H1 (cell line): ENCODE data around the gene PREX1. TPM values are rescaled to one million over a fixed set of nuclear protein-coding genes. Genes with fewer than 3 reads are reported as not detected.

Source experiments
- CTCF ChIA-PET: fragments of 300-600 bp; sonication (Branson Sonifier 250); formaldehyde crosslinking; loops from one replicate; lab custom pipeline; 2021; ENCODE audit not compliant: partially characterized antibody; lab: Charles Lee
- POLR2A ChIA-PET: fragments of 300-600 bp; sonication (Branson Sonifier 250); formaldehyde crosslinking; loops from one replicate; lab custom pipeline; 2021; ENCODE audit warnings: inconsistent platforms; ENCODE audit not compliant: partially characterized antibody; lab: Charles Lee
- DNase-seq, 2 experiments: peaks; one replicate each; pipeline versions ENCODE4 v3.0.0 to v3.0.0-alpha.2; 2010 to 2022; ENCODE audit warnings: low spot score in 2 of 2, low read depth in 1 of 2, mixed read lengths in 1 of 2
- FAIRE-seq: peaks from 2 replicates; lab custom pipeline; 2011; peaks lifted over from hg19 to GRCh38; lab: Jason Lieb, UNC
- H2AFZ ChIP-seq: 2 replicates; pipeline ENCODE4 v1.8.1; 2012; ENCODE audit warnings: low read length, inconsistent platforms
- H2AK5ac ChIP-seq: 2 replicates; pipeline ENCODE4 v1.6.1; 2013; ENCODE audit warnings: low read depth, low read length
- H2BK120ac ChIP-seq: replicated peaks from 2 replicates; pipeline ENCODE3; 2013; ENCODE audit warnings: low read depth, low read length, inconsistent platforms
- H2BK12ac ChIP-seq: 2 replicates; pipeline ENCODE4 v1.6.1; 2013; ENCODE audit warnings: low read depth, low read length
- H2BK15ac ChIP-seq: 2 replicates; pipeline ENCODE4 v1.6.1; 2013; ENCODE audit warnings: low read length
- H2BK20ac ChIP-seq: 2 replicates; pipeline ENCODE4 v1.6.1; 2013; ENCODE audit warnings: low read length
- H2BK5ac ChIP-seq: 2 replicates; pipeline ENCODE4 v1.6.1; 2013; ENCODE audit warnings: low read depth, low read length
- H3K14ac ChIP-seq: 2 replicates; pipeline ENCODE4 v1.6.1; 2013; ENCODE audit warnings: inconsistent platforms; ENCODE audit not compliant: insufficient read length
- H3K18ac ChIP-seq: 2 replicates; pipeline ENCODE4 v1.6.1; 2013; ENCODE audit warnings: low read length; ENCODE audit errors: extremely low read depth
- H3K23ac ChIP-seq: 2 replicates; pipeline ENCODE4 v1.6.1; 2013; ENCODE audit warnings: inconsistent platforms; ENCODE audit not compliant: insufficient read length
- H3K23me2 ChIP-seq: 2 replicates; pipeline ENCODE4 v1.6.1; 2013; ENCODE audit warnings: low read depth, low read length
- H3K27ac ChIP-seq: 2 replicates; pipeline ENCODE4 v1.6.1; 2011; ENCODE audit warnings: low read depth, low read length, inconsistent platforms
- H3K27me3 ChIP-seq, 4 experiments: replicated peaks in 1 of 4; 1 replicate in 1 of 4; 2 replicates in 3 of 4; pipeline versions ENCODE4 v1.6.1 to v1.8.1; 2011 to 2013; ENCODE audit warnings: low read length in 3 of 4, mild to moderate bottlenecking in 3 of 4, inconsistent platforms in 2 of 4, mixed read lengths in 2 of 4, moderate library complexity in 1 of 4; ENCODE audit not compliant: control insufficient read depth in 3 of 4, insufficient read depth in 3 of 4; ENCODE audit errors: extremely low read depth in 1 of 4
- H3K36me3 ChIP-seq, 4 experiments: 2 replicates each; pipeline versions ENCODE4 v1.6.1 to v1.8.1; 2011 to 2013; ENCODE audit warnings: mild to moderate bottlenecking in 4 of 4, low read length in 3 of 4, moderate library complexity in 2 of 4, control low read depth in 1 of 4, inconsistent platforms in 1 of 4; ENCODE audit not compliant: insufficient read depth in 4 of 4, control insufficient read depth in 2 of 4
- H3K4ac ChIP-seq: replicated peaks from 2 replicates; pipeline ENCODE3; 2013; ENCODE audit warnings: low read length, low read depth, mixed read lengths, inconsistent platforms; ENCODE audit not compliant: insufficient read length
- H3K4me1 ChIP-seq, 4 experiments: replicated peaks in 1 of 4; 1 replicate in 1 of 4; 2 replicates in 3 of 4; pipeline versions ENCODE4 v1.6.1 to v1.8.1; 2011 to 2013; ENCODE audit warnings: low read length in 3 of 4, inconsistent platforms in 2 of 4, mixed read lengths in 1 of 4; ENCODE audit not compliant: insufficient read depth in 4 of 4, control insufficient read depth in 3 of 4
- H3K4me2 ChIP-seq, 2 experiments: 2 replicates each; pipeline versions ENCODE4 v1.6.1 to v1.8.1; 2011 to 2013; ENCODE audit warnings: low read depth in 2 of 2, low read length in 2 of 2, control low read depth in 1 of 2, inconsistent platforms in 1 of 2, mild to moderate bottlenecking in 1 of 2; ENCODE audit not compliant: insufficient read depth in 1 of 2
- H3K4me3 ChIP-seq, 4 experiments: fragments of 200-600, 300-600 bp in 1 of 4; sonication (generic), shearing (Covaris generic), sonication (Bioruptor Twin) in 1 of 4; 2 replicates each; pipeline versions ENCODE4 v1.5.1 to v1.8.1; 2011 to 2016; ENCODE audit warnings: low read length in 4 of 4, low read depth in 3 of 4, control low read depth in 2 of 4, inconsistent platforms in 2 of 4, mild to moderate bottlenecking in 2 of 4, mixed read lengths in 1 of 4, moderate library complexity in 1 of 4; ENCODE audit not compliant: insufficient read depth in 2 of 4; ENCODE audit errors: extremely low read depth in 1 of 4
- H3K56ac ChIP-seq: replicated peaks from 2 replicates; pipeline ENCODE3; 2013; ENCODE audit warnings: low read depth, mild to moderate bottlenecking, mixed read lengths, low read length, inconsistent platforms; ENCODE audit not compliant: insufficient read length
- H3K79me1 ChIP-seq: 2 replicates; pipeline ENCODE4 v1.6.1; 2013; ENCODE audit warnings: low read depth, low read length, control low read depth
- H3K79me2 ChIP-seq, 2 experiments: 2 replicates each; pipeline versions ENCODE4 v1.6.1 to v1.8.1; 2012 to 2013; ENCODE audit warnings: low read length in 2 of 2, mild to moderate bottlenecking in 2 of 2, inconsistent platforms in 1 of 2; ENCODE audit not compliant: insufficient read depth in 2 of 2, control insufficient read depth in 1 of 2
- H3K9ac ChIP-seq, 4 experiments: replicated peaks in 1 of 4; 1 replicate in 1 of 4; 2 replicates in 3 of 4; pipeline versions ENCODE4 v1.6.1 to v1.8.1; 2011 to 2013; ENCODE audit warnings: low read depth in 3 of 4, low read length in 3 of 4, control low read depth in 2 of 4, mild to moderate bottlenecking in 2 of 4, moderate library complexity in 2 of 4, inconsistent platforms in 1 of 4; ENCODE audit errors: extremely low read depth in 1 of 4
- H3K9me3 ChIP-seq, 2 experiments: 2 replicates each; pipeline versions ENCODE4 v1.6.1 to v1.8.1; 2012 to 2013; ENCODE audit warnings: mild to moderate bottlenecking in 2 of 2, moderate library complexity in 2 of 2, control low read depth in 1 of 2, inconsistent platforms in 1 of 2, low read depth in 1 of 2, low read length in 1 of 2, mixed read lengths in 1 of 2; ENCODE audit not compliant: insufficient read depth in 2 of 2
- H4K20me1 ChIP-seq, 2 experiments: replicated peaks in 1 of 2; 2 replicates each; pipeline versions ENCODE3 to v1.8.1; 2011 to 2013; ENCODE audit warnings: inconsistent platforms in 2 of 2, low read length in 2 of 2, mild to moderate bottlenecking in 1 of 2; ENCODE audit not compliant: insufficient read depth in 2 of 2, control insufficient read depth in 1 of 2
- H4K5ac ChIP-seq: 2 replicates; pipeline ENCODE4 v1.6.1; 2013; ENCODE audit warnings: low read length, low read depth, mixed read lengths, inconsistent platforms; ENCODE audit not compliant: insufficient read length
- H4K8ac ChIP-seq: 2 replicates; pipeline ENCODE4 v1.8.0; 2013; ENCODE audit warnings: mild to moderate bottlenecking, moderate library complexity, low read length, inconsistent platforms; ENCODE audit not compliant: insufficient read depth; ENCODE audit errors: extremely low read depth
- H4K91ac ChIP-seq: replicated peaks from 2 replicates; pipeline ENCODE3; 2013; ENCODE audit warnings: low read length, mixed read lengths, inconsistent platforms; ENCODE audit not compliant: insufficient read length
- ASH2L ChIP-seq: fragments of 200-600, 300-600 bp; sonication (generic); IDR thresholded peaks from one replicate; pipeline ENCODE4 v1.7.1; 2017; ENCODE audit warnings: low read length
- CTBP2 ChIP-seq: IDR thresholded peaks from 2 replicates; pipeline ENCODE4 v1.7.0; 2011; ENCODE audit warnings: borderline replicate concordance, mild to moderate bottlenecking, moderate library complexity, mixed read lengths, low read length; ENCODE audit not compliant: insufficient read depth, insufficient read length
- RFX5 ChIP-seq: IDR thresholded peaks from 2 replicates; pipeline ENCODE4 v1.6.1; 2011; ENCODE audit warnings: low read depth, low read length, improper control_type of control experiment, borderline replicate concordance
- SIRT6 ChIP-seq: IDR thresholded peaks from one replicate; pipeline ENCODE4 v1.7.1; 2012; ENCODE audit warnings: low read length, inconsistent platforms
- WGBS, 2 experiments: shearing (Covaris generic) in 1 of 2; methylation state at CpG; one replicate each; pipeline versions ENCODE4 v1.1.6 to v1.1.7; 2013 to 2015; ENCODE audit warnings: low lambda C conversion rate in 2 of 2, mixed read lengths in 2 of 2, inconsistent platforms in 1 of 2, low coverage in 1 of 2, missing lambda C conversion rate in 1 of 2; ENCODE audit not compliant: insufficient replicate concordance in 2 of 2, insufficient coverage in 1 of 2, insufficient read length in 1 of 2; ENCODE audit errors: extremely low coverage in 1 of 2, missing lambda C conversion rate in 1 of 2; 5-methylcytosine and 5-hydroxymethylcytosine counted together
- polyA plus RNA-seq, 7 experiments: library from polyadenylated mRNA; depleted of rRNA in 3 of 7; stranded (reverse) in 5 of 7; unstranded in 2 of 7; fragments of >200 nt in 5 of 7; fragments of 200-250 nt in 2 of 7; gene quantifications; 1 replicate in 5 of 7; 2 replicates in 1 of 7; 4 replicates in 1 of 7; pipeline versions ENCODE4 v1.2.1 to v1.2.3, GENCODE V29; 2011 to 2013; ENCODE audit warnings: missing spikeins in 2 of 7, mixed read lengths in 2 of 7
- total RNA-seq: library from RNA; stranded (reverse); fragmentation: NEBNext Ultra II Directional; extraction: Animal tissue kit (Norgen Biotek cat#: 25700); gene quantifications from 2 replicates; pipeline ENCODE4 v1.2.1, GENCODE V29; 2021
- TF ChIP-seq, protein P1 (sequence below): IDR thresholded peaks from 2 replicates; pipeline ENCODE4 v1.6.1; 2012; ENCODE audit warnings: inconsistent platforms

Gene PREX1
- total and polyA plus RNA-seq, 2 of the 8 experiments (the other 6 are each of a cell fraction or from before 2014, with no cell fraction given), result 10.7 to 12.8 TPM

DNA sequence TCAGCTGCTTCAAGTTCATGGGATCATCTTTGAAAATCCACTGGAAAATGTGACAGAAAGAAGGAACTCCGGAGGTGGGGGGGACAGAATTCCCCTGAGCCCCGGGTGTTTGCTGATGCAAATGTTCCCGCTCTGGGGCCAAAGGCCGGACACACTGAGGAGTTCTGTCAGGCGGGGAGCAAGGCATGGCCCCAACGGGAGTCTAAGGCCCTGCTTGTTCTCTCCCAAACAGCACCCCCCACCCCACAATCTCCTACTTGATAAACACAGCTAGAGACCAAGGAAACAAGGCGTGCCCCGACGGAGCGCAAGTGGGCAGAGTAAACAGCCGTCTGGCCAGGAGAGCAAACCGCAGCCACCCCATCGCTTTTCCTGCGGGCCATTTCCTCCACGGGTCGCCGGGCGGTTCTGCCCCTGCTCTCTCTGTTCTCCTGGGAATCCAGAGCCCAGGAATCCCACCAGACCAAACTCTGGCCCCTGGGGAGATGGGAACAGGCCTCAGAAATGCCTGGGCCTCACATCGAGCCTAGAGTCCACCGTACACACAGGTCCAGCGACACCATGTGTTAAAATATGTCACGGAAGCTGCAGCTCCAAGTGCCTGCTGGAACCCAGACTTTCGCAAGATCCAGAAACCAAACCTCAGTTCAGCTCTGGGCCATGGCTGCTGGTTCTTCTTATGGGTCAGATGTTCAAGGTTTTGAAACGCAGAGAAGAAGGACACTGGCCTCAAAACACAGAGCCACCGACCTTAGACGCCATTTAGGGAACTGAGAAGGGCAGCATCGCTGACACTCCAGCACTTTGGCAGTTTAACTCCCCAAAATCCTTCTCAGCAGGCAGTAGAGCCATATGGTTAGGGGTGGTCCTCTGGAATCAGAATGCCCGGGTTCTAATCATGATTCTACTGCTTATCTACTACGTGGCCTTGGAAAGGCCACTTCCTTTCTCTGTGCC lies 104.2 kb downstream of the PREX1 start:
- H3K14ac ChIP-seq, result no peak overlapping the region
- WGBS, 2 experiments, result 81% methylated on average over 28 of the region's 29 CpGs; no CpG with 5 or more reads in 1 of the 2 experiments
- POLR2A ChIA-PET, result interaction anchor here (0.6 to 1.2 kb wide), 5 partner anchors 14 to 126 kb away, joined by 3 to 4 read pairs (median 3); partner anchors contain the start of gene PREX1
- TF ChIP-seq RFX5, result no peak
- no peak for TF ChIP-seq SIRT6
- TF ChIP-seq, protein P1, sequence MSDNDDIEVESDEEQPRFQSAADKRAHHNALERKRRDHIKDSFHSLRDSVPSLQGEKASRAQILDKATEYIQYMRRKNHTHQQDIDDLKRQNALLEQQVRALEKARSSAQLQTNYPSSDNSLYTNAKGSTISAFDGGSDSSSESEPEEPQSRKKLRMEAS, result no peak
- no peak for TF ChIP-seq ASH2L
- TF ChIP-seq CTBP2, result no peak
- TF ChIP-seq, all 59 proteins: peak for 0
- Histone ChIP-seq H4K8ac (peak overlapping the region; percentile 36; the same call in 1 of the 2 replicates), H3K36me3 (no peaks in the 10 kb centered on the region; a peak in 2 of 8 replicates), H3K79me1 (no peaks in the 10 kb centered on the region; the same call in 1 of the 2 replicates), H2BK12ac (no peak overlapping the region), H3K9ac (peak overlapping the region in 1 of 4 experiments; percentile 27; a peak in 1 of 7 replicates), H3K27me3 (no peaks in the 10 kb centered on the region; a peak in 1 of 7 replicates), H3K4me3 (no peak overlapping the region), H4K5ac (no peak overlapping the region), H3K4ac (no peak overlapping the region), H3K4me2 (0 out of 4 replicates have a peak overlapping the region, but pooled peaks of 1 of the 2 experiments have one; percentile 1), H3K18ac (no peak overlapping the region), H3K79me2 (no peaks in the 10 kb centered on the region), H3K9me3 (no peaks in the 10 kb centered on the region), H2BK20ac (no peak overlapping the region), H2BK5ac (no peak overlapping the region), H3K4me1 (peaks cover 0 to 9% (median 3%) of the 10 kb centered on the region in 4 experiments; a peak in 4 of 7 replicates), H4K91ac (no peak overlapping the region), H2BK15ac (peak overlapping the region; percentile 77; the same call in 1 of the 2 replicates), H4K20me1 (no peaks in the 10 kb centered on the region), H2AK5ac (0 out of 2 replicates have a peak overlapping the region, but pooled peaks have one; percentile 24), H3K56ac (no peak overlapping the region), H3K27ac (no peak overlapping the region), H3K23me2 (no peaks in the 10 kb centered on the region), H2AFZ (no peak overlapping the region; the same call in 1 of the 2 replicates), H3K23ac (no peak overlapping the region), H2BK120ac (no peak overlapping the region)
- no peak for FAIRE-seq
- no peak for DNase-seq
- CTCF ChIA-PET, result interaction anchor here (0.6 to 2.7 kb wide), 4 partner anchors 25 to 97 kb away, joined by 3 to 11 read pairs (median 4); no protein-coding TSS in a partner anchor
